Ishikawa (cell line): ENCODE data around the gene CD4.

Source experiments
- TAF1 ChIP-seq: IDR thresholded peaks from 2 replicates; pipeline ENCODE4 v1.6.1; 2012; ENCODE audit warnings: low read depth, mild to moderate bottlenecking
- ZBTB7A ChIP-seq: IDR thresholded peaks from 2 replicates; pipeline ENCODE4 v1.6.1; 2012; ENCODE audit warnings: low read depth
- TF ChIP-seq, protein P1 (sequence below): IDR thresholded peaks from 2 replicates; pipeline ENCODE4 v1.6.1; 2012; ENCODE audit warnings: low read depth, mild to moderate bottlenecking

DNA sequence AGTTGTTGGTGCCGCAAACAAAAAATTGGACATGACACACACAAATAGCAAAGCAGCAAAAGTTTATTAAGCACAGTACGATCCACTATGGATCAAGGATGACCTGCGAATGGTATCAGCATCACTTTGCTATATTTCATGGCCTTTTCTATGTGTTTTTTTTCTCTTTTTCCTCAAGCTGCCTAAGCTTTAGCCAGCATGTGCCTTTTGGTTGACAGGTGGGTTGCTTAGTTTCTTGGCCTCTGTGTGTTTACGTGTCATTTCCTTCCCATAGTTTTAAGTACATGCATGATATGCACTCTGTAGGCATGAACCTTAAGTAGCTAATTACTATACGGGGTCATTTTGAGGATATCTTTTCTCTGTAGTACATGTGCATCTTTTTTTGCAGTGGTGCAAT is 9.8 kb downstream of the CD4 start:
- TF ChIP-seq ZBTB7A (no peak), TAF1 (no peak)
- TF ChIP-seq, protein P1, sequence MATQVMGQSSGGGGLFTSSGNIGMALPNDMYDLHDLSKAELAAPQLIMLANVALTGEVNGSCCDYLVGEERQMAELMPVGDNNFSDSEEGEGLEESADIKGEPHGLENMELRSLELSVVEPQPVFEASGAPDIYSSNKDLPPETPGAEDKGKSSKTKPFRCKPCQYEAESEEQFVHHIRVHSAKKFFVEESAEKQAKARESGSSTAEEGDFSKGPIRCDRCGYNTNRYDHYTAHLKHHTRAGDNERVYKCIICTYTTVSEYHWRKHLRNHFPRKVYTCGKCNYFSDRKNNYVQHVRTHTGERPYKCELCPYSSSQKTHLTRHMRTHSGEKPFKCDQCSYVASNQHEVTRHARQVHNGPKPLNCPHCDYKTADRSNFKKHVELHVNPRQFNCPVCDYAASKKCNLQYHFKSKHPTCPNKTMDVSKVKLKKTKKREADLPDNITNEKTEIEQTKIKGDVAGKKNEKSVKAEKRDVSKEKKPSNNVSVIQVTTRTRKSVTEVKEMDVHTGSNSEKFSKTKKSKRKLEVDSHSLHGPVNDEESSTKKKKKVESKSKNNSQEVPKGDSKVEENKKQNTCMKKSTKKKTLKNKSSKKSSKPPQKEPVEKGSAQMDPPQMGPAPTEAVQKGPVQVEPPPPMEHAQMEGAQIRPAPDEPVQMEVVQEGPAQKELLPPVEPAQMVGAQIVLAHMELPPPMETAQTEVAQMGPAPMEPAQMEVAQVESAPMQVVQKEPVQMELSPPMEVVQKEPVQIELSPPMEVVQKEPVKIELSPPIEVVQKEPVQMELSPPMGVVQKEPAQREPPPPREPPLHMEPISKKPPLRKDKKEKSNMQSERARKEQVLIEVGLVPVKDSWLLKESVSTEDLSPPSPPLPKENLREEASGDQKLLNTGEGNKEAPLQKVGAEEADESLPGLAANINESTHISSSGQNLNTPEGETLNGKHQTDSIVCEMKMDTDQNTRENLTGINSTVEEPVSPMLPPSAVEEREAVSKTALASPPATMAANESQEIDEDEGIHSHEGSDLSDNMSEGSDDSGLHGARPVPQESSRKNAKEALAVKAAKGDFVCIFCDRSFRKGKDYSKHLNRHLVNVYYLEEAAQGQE: no peak
